Measurements from ENCODE around the gene AFG1L. TPM values are rescaled to one million over a fixed set of nuclear protein-coding genes. Genes with fewer than 3 reads are reported as not detected.

AFG1L gene
- total and polyA plus RNA-seq, 2 donors (not counting 1 experiment from before 2014, with no cell fraction given): 1.7 to 5.4 TPM

DNA sequence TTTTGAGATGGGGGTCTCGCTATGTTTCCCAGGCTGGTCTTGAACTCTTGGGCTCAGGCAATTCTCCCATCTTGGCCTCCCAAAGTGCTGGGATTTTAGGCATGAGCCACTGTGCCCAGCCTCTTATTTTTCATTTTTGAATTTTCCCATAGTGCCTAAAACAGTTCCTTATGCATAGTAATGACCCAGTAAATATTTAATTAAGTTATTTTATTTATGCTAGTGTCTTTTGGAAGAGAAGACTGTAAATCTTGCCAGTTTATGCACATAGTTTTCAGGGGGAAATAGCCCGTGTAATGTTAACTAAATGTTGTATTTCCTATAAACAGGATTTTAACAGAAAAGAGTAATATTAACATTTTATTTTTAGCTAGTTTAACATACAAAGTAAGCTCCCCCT is 60.3 kb downstream of the AFG1L start:
- Histone ChIP-seq H3K79me2 (ENCODE audit: control insufficient read depth, insufficient read depth, low read length) (no peaks in the 10 kb centered on the region), H3K4me1 (ENCODE audit: control insufficient read depth, extremely low read depth, insufficient read depth, low read length) (no peaks in the 10 kb centered on the region), H4K20me1 (ENCODE audit: control insufficient read depth, extremely low read depth, insufficient read depth, low read length) (no peaks in the 10 kb centered on the region), H3K27me3 (ENCODE audit: control insufficient read depth, insufficient read depth, low read length) (no peaks in the 10 kb centered on the region), H3K4me3 (replicated peaks in 1 of 4; ENCODE audit: control extremely low read depth in 1 of 4, insufficient read depth in 1 of 4, low read depth in 3 of 4, low read length in 4 of 4) (no peak overlapping the region), H3K4me2 (ENCODE audit: extremely low read depth, insufficient read depth, low read length) (no peak overlapping the region), H2AFZ (ENCODE audit: low read length) (no peak overlapping the region), H3K27ac (ENCODE audit: insufficient read depth, low read length) (no peak overlapping the region), H3K9me3 (ENCODE audit: control insufficient read depth, insufficient read depth, low read depth, low read length) (no peaks in the 10 kb centered on the region), H3K36me3 (ENCODE audit: control insufficient read depth, insufficient read depth, low read length) (no peaks in the 10 kb centered on the region), H3K9ac (ENCODE audit: insufficient read depth, low read length) (no peak overlapping the region)
- TF ChIP-seq, protein P1, sequence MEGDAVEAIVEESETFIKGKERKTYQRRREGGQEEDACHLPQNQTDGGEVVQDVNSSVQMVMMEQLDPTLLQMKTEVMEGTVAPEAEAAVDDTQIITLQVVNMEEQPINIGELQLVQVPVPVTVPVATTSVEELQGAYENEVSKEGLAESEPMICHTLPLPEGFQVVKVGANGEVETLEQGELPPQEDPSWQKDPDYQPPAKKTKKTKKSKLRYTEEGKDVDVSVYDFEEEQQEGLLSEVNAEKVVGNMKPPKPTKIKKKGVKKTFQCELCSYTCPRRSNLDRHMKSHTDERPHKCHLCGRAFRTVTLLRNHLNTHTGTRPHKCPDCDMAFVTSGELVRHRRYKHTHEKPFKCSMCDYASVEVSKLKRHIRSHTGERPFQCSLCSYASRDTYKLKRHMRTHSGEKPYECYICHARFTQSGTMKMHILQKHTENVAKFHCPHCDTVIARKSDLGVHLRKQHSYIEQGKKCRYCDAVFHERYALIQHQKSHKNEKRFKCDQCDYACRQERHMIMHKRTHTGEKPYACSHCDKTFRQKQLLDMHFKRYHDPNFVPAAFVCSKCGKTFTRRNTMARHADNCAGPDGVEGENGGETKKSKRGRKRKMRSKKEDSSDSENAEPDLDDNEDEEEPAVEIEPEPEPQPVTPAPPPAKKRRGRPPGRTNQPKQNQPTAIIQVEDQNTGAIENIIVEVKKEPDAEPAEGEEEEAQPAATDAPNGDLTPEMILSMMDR (conservative IDR thresholded peaks at IDR 0.05 in 1 of 2, IDR thresholded peaks at IDR 0.05 in 1 of 2; ENCODE audit: low read depth in 1 of 2, low read length in 2 of 2): no peak
- TF ChIP-seq EZH2 (IDR thresholded peaks at IDR 0.05; ENCODE audit: low read length, missing control alignments): no peak
- DNase-seq (ENCODE audit: low read depth in 2 of 2): no peak

DNA sequence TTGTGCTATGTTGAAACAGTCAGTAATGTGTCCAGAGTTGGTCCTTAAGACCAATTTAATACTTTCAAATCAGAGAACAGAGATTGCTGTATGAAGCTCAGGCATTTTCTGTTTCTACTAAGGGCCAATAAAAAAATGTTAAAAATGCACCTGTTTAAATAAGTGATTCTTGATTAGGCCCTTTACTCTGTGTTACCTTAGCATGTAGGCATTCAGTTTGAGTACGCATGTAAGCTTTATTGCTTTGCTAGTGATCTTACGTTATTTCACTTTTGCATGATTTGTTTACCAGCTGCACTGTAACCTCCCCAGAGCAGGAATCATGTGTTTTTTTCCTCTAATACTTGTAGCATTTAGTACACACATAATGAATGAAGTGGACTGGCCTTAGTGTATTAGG is 61.0 kb downstream of the AFG1L start:
- H3K4me3 ChIP-seq (replicated peaks in 1 of 4; ENCODE audit: control extremely low read depth in 1 of 4, insufficient read depth in 1 of 4, low read depth in 3 of 4, low read length in 4 of 4): no peak overlapping the region
- H3K9ac ChIP-seq (ENCODE audit: insufficient read depth, low read length): no peak overlapping the region
- no peaks in the 10 kb centered on the region for H3K9me3 ChIP-seq (ENCODE audit: control insufficient read depth, insufficient read depth, low read depth, low read length)
- no peaks in the 10 kb centered on the region for H3K27me3 ChIP-seq (ENCODE audit: control insufficient read depth, insufficient read depth, low read length)
- no peak for DNase-seq (ENCODE audit: low read depth in 2 of 2)
- H3K4me1 ChIP-seq (ENCODE audit: control insufficient read depth, extremely low read depth, insufficient read depth, low read length): no peaks in the 10 kb centered on the region
- H3K36me3 ChIP-seq (ENCODE audit: control insufficient read depth, insufficient read depth, low read length): no peaks in the 10 kb centered on the region
- H3K4me2 ChIP-seq (ENCODE audit: extremely low read depth, insufficient read depth, low read length): no peak overlapping the region
- TF ChIP-seq, protein P1 (conservative IDR thresholded peaks at IDR 0.05 in 1 of 2, IDR thresholded peaks at IDR 0.05 in 1 of 2; ENCODE audit: low read depth in 1 of 2, low read length in 2 of 2): no peak
- no peak for TF ChIP-seq EZH2 (IDR thresholded peaks at IDR 0.05; ENCODE audit: low read length, missing control alignments)
- H3K79me2 ChIP-seq (ENCODE audit: control insufficient read depth, insufficient read depth, low read length): no peaks in the 10 kb centered on the region
- H2AFZ ChIP-seq (ENCODE audit: low read length): no peak overlapping the region
- H4K20me1 ChIP-seq (ENCODE audit: control insufficient read depth, extremely low read depth, insufficient read depth, low read length): no peaks in the 10 kb centered on the region
- H3K27ac ChIP-seq (ENCODE audit: insufficient read depth, low read length): no peak overlapping the region

DNA sequence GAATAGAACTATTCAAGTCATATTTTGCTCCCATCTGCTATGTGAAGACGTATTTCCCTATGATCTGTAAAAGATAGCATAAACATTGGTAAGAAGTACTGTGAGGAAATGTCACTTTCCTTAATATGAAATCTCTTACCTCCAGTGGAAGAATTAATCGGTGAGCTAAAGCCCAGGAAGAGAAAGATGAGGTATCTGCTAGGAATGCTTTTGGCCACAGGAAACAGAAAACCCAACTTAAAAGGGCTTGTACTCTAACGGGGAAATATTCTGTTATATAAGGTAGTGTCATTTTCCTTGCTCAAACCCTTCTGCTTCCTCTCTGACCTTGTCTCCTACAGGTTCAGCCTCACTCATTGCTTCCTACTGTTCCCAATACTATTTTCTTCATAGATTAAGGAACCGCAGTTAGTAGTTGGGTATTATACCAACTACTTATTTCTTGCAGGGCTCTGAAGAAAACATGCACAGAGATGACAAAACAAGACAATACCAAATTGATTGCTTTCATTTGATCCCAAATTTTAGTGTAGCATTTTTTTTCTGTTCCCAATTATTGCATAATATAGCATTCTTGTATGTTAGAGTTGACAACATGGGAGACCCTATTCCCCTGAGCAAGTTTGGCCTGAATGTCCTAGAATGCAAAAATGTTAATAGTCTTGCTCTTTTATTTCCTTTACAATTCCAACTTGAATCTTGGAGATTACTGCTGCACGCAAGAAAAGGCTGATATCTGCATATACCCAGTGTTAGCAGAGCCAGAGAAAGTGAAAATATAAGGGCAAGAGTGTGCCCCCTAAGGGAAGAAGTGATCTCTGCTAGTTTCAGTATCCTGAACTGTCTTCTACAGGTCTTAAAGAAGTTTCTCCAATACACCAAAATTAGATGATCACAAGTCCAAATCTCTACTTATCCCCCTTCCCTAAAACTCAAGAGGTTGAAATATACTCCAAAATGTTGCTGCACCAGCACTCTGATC is 65.3 kb downstream of the AFG1L start:
- H3K9ac ChIP-seq (ENCODE audit: insufficient read depth, low read length): no peak overlapping the region
- peak in 1 of 2 donors; percentile 65 for DNase-seq (ENCODE audit: low read depth in 2 of 2)
- H3K4me3 ChIP-seq (replicated peaks in 1 of 4; ENCODE audit: control extremely low read depth in 1 of 4, insufficient read depth in 1 of 4, low read depth in 3 of 4, low read length in 4 of 4): no peak overlapping the region
- no peaks in the 10 kb centered on the region for H3K36me3 ChIP-seq (ENCODE audit: control insufficient read depth, insufficient read depth, low read length)
- no peaks in the 10 kb centered on the region for H3K79me2 ChIP-seq (ENCODE audit: control insufficient read depth, insufficient read depth, low read length)
- no peak overlapping the region for H3K27ac ChIP-seq (ENCODE audit: insufficient read depth, low read length)
- no peak overlapping the region for H2AFZ ChIP-seq (ENCODE audit: low read length)
- no peaks in the 10 kb centered on the region for H4K20me1 ChIP-seq (ENCODE audit: control insufficient read depth, extremely low read depth, insufficient read depth, low read length)
- no peak overlapping the region for H3K4me2 ChIP-seq (ENCODE audit: extremely low read depth, insufficient read depth, low read length)
- no peaks in the 10 kb centered on the region for H3K27me3 ChIP-seq (ENCODE audit: control insufficient read depth, insufficient read depth, low read length)
- no peaks in the 10 kb centered on the region for H3K9me3 ChIP-seq (ENCODE audit: control insufficient read depth, insufficient read depth, low read depth, low read length)
- H3K4me1 ChIP-seq (ENCODE audit: control insufficient read depth, extremely low read depth, insufficient read depth, low read length): no peaks in the 10 kb centered on the region
- TF ChIP-seq EZH2 (IDR thresholded peaks at IDR 0.05; ENCODE audit: low read length, missing control alignments): no peak
- TF ChIP-seq, protein P1 (conservative IDR thresholded peaks at IDR 0.05 in 1 of 2, IDR thresholded peaks at IDR 0.05 in 1 of 2; ENCODE audit: low read depth in 1 of 2, low read length in 2 of 2): no peak
